Progenitor cell of endocrine pancreas (in vitro differentiated cells): Measurements from ENCODE around the gene PRKN. TPM values are rescaled to one million over a fixed set of nuclear protein-coding genes. Genes with fewer than 3 reads are reported as not detected.

Experiments used
- DNase-seq: peaks from one replicate; pipeline ENCODE4 v3.0.0; 2021; ENCODE audit warnings: low spot score; ENCODE audit not compliant: unreplicated experiment
- H3K27ac Mint-ChIP-seq: 2 replicates; pipeline ENCODE4 v1.8.0; 2021; ENCODE audit warnings: mild to moderate bottlenecking, moderate library complexity, mixed read lengths
- H3K27me3 Mint-ChIP-seq: 2 replicates; pipeline ENCODE4 v1.8.0; 2021; ENCODE audit warnings: mixed read lengths
- H3K36me3 Mint-ChIP-seq: 2 replicates; pipeline ENCODE4 v1.8.0; 2022; ENCODE audit warnings: mixed read lengths; ENCODE audit not compliant: insufficient read depth
- H3K4me1 Mint-ChIP-seq: 2 replicates; pipeline ENCODE4 v1.8.0; 2021; ENCODE audit warnings: low read depth, mixed read lengths
- H3K4me3 Mint-ChIP-seq: 2 replicates; pipeline ENCODE4 v1.8.0; 2021; ENCODE audit warnings: low read depth, mild to moderate bottlenecking, moderate library complexity, mixed read lengths
- H3K9me3 Mint-ChIP-seq: 2 replicates; pipeline ENCODE4 v1.8.0; 2021; ENCODE audit warnings: low read depth, mixed read lengths
- total RNA-seq: library from RNA; stranded (reverse); gene quantifications from 2 replicates; pipeline ENCODE4 v1.2.1, GENCODE V29; 2021
- TF ChIP-seq, protein P1 (sequence below): fragments of 200-600 bp; sonication (generic); IDR thresholded peaks from one replicate; pipeline ENCODE4 v1.5.0; 2021; ENCODE audit warnings: antibody characterized with exemption, mild to moderate bottlenecking; ENCODE audit not compliant: unreplicated experiment

The PRKN gene
- total RNA-seq, 1 donor from 2014 or later, result 4.6 TPM

DNA sequence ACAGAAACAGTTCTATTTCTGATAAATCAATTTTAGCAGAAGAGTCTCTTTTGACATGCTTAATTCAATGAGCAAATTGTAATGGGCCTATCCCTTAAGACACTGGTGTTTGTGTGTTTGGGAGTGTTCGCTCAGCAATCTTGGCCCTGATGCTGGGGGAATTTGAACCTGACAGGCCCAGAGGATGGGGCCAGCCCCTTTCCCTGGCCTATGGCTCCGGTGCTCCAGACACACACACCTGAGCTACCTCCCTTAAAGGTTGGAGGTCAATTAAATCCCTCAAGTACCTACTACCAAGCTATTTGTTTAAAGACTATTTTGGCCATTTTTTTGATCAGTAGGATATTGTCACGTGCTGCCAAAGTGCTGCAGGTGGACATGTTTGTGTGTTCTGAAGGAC lies 549.3 kb downstream of the PRKN start:
- TF ChIP-seq, protein P1, sequence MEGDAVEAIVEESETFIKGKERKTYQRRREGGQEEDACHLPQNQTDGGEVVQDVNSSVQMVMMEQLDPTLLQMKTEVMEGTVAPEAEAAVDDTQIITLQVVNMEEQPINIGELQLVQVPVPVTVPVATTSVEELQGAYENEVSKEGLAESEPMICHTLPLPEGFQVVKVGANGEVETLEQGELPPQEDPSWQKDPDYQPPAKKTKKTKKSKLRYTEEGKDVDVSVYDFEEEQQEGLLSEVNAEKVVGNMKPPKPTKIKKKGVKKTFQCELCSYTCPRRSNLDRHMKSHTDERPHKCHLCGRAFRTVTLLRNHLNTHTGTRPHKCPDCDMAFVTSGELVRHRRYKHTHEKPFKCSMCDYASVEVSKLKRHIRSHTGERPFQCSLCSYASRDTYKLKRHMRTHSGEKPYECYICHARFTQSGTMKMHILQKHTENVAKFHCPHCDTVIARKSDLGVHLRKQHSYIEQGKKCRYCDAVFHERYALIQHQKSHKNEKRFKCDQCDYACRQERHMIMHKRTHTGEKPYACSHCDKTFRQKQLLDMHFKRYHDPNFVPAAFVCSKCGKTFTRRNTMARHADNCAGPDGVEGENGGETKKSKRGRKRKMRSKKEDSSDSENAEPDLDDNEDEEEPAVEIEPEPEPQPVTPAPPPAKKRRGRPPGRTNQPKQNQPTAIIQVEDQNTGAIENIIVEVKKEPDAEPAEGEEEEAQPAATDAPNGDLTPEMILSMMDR, result no peak
- H3K9me3 Mint-ChIP-seq, result no peaks in the 10 kb centered on the region

DNA sequence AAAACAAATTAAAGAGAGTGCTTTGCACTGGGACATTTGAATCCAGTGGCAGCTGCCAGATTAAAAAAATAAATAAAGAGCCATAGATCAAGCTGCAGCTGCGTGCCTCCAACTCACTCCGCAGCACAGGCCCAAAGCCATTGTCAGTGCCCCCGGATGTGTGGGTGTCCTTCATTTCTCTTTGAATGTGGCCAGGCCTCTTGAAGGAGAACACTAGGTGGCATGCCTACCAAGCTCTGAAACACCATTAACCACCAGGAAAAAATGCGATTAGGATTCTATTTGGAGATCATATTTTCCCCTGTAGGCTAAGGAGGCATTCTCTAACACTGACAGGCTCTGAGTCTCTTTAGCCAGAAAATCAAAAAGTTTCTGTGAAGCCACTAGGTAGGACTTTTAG lies 549.8 kb downstream of the PRKN start:
- no peak overlapping the region for H3K27ac Mint-ChIP-seq
- no peaks in the 10 kb centered on the region for H3K9me3 Mint-ChIP-seq
- H3K4me3 Mint-ChIP-seq, result no peak overlapping the region
- peaks cover 7% of the 10 kb centered on the region for H3K27me3 Mint-ChIP-seq
- DNase-seq, result no peak
- no peaks in the 10 kb centered on the region for H3K36me3 Mint-ChIP-seq
- TF ChIP-seq, protein P1, result no peak
- peaks cover 7% of the 10 kb centered on the region for H3K4me1 Mint-ChIP-seq

More for the DNA sequence above, 549.3 kb downstream of the PRKN start:
- Mint-ChIP-seq H3K27me3 (peaks cover 7% of the 10 kb centered on the region), H3K4me3 (no peak overlapping the region), H3K4me1 (peaks cover 7% of the 10 kb centered on the region), H3K36me3 (no peaks in the 10 kb centered on the region), H3K27ac (no peak overlapping the region)
- no peak for DNase-seq

DNA sequence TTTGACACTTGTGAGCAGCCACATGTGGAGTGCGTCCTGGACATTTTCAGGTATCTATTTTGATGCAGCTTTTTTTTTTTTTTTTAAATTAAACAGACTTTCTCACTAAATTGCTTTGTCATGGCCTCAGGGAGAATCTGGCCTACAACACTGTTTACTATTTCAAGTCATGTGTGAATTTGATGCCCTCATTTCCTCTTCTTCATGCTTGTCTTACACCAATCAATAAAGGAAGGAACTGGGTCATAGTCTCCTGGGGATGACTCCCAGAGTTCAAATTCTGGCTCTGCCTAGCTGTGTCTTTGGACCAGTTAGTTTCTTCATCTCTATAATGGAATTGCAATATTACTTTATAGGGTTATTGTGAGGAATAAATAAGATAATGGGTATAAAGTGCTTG lies 554.1 kb downstream of the PRKN start:
- Mint-ChIP-seq H3K9me3 (no peaks in the 10 kb centered on the region), H3K27me3 (peaks cover 14% of the 10 kb centered on the region), H3K27ac (no peak overlapping the region), H3K4me1 (peaks cover 3% of the 10 kb centered on the region), H3K4me3 (no peak overlapping the region), H3K36me3 (no peaks in the 10 kb centered on the region)
- DNase-seq, result no peak
- TF ChIP-seq, protein P1, result no peak

DNA sequence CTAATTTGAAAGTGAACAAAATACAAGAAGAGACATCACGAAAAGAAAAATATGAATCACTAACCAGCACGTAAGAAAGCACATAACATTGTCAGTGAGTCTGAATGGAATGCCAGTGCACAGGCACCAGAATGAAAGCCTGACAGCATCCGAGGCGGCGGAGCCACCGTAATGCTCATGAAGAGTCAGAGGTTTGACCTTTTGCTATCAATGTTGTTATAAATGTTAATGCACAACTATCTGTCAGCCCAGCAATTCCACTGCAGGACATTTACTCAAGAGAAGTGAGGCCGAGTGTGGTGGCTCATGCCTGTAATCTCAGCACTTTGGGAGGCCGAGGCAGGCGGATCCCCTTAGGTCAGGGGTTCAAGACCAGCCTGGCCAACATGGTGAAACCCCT lies 562.1 kb downstream of the PRKN start:
- H3K36me3 Mint-ChIP-seq, result no peaks in the 10 kb centered on the region
- H3K27ac Mint-ChIP-seq, result no peak overlapping the region
- TF ChIP-seq, protein P1, result no peak
- peaks cover 4% of the 10 kb centered on the region for H3K27me3 Mint-ChIP-seq
- no peaks in the 10 kb centered on the region for H3K9me3 Mint-ChIP-seq
- no peak overlapping the region for H3K4me3 Mint-ChIP-seq
- H3K4me1 Mint-ChIP-seq, result no peaks in the 10 kb centered on the region
- no peak for DNase-seq

DNA sequence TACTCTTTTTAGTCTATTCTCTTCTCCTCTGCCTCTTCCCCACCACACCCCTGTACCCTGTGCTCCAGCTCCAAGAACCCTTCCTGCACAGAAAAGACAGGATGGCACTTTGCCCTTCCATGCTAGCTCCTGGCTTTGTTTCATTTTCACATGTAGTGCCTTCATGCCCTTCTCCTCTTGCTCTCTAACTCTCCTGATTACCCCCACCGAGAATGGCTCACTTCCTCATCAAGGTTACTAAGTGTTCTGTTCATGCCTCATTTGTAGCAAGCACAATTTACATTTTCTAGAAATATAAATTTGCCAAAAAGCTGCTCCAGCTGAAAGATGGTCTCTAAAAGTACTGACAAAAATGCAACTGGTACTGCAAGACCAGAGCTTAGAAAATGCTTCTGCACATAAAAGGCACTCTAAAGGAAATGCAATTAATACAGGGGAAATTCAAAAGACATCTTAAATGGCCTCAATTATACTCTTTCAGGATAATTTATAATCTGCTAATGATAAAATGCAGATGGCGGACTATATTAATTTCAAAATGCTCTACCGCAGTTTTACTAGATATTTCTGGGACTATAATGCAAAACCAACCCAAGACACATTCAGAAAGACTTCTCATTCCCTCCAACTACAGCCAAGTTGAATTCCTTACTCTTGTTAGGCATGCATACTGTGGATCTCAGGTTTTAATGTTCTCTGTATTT lies 570.2 kb downstream of the PRKN start:
- TF ChIP-seq, protein P1, result no peak
- H3K4me1 Mint-ChIP-seq, result no peaks in the 10 kb centered on the region
- no peaks in the 10 kb centered on the region for H3K9me3 Mint-ChIP-seq
- no peaks in the 10 kb centered on the region for H3K36me3 Mint-ChIP-seq
- H3K4me3 Mint-ChIP-seq, result no peak overlapping the region
- no peak overlapping the region for H3K27ac Mint-ChIP-seq
- no peak for DNase-seq
- peaks cover 4% of the 10 kb centered on the region for H3K27me3 Mint-ChIP-seq
